GM19099 (cell line): Measurements from ENCODE around the gene HLA-DPB1.

Experiments
- POLR2A ChIP-seq: IDR thresholded peaks from 3 replicates; pipeline ENCODE4 v1.6.1; 2011; ENCODE audit warnings: low read depth; ENCODE audit not compliant: insufficient read length; ENCODE audit errors: extremely low read depth

Gene HLA-DPB1

DNA sequence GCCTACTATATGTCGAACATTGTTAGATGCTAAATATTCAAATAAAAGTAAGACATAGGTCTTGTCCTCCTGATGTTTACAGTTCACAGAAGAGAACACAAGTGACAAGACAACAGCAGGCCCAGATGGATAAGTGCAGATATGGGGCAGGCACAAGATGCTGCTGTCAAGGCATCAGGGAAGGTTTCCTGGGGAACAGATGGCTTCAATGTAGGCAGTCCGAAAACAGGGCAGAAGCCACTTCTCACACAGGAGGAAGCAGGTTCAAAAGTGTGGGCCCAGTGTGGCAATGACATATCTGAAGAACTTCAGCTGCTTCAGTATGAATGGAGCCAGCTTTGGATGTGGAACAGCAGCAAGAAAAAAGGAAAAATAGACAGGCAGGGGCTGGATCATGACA lies 32.5 kb downstream of the HLA-DPB1 start:
- TF ChIP-seq POLR2A: no peak

DNA sequence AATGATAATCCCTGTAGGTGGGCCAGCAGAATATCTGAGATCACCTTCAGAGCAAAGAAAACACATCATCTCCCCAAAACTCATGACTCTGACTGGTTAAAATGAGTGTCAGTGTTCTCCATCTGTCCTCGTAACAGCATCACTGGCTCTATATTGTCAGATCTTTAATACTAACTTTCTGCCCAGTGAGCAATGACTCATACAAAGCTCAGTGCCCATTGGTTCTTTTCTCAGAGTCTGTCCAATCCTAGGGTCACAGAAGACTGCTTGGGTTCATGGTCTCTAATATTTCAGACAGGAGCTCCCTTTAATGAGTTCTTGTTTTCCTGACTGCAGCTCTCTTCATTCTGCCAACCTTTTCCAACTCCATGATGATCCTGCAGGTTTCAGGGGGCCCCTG lies 36.4 kb downstream of the HLA-DPB1 start:
- no peak for TF ChIP-seq POLR2A

DNA sequence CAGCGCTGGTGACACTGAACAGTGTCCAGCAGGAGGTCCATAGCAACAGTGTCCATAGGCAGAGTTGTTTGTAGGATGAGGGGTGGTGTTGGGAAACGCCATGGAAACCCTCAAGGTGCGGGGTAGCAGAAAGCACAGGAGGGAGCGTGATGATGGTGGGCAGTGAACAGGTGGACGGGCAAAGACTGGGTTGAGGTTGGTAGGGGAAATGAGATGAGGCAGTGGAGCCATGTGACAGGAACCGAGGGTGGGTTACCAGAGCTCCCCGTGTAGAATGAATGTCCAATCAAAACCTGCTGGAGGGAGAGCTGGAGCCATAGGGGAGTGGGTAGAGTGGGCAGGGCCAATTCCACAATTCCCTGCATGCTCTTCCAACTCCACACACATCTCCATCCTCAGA lies 38.0 kb downstream of the HLA-DPB1 start:
- peak; percentile 24 for TF ChIP-seq POLR2A

DNA sequence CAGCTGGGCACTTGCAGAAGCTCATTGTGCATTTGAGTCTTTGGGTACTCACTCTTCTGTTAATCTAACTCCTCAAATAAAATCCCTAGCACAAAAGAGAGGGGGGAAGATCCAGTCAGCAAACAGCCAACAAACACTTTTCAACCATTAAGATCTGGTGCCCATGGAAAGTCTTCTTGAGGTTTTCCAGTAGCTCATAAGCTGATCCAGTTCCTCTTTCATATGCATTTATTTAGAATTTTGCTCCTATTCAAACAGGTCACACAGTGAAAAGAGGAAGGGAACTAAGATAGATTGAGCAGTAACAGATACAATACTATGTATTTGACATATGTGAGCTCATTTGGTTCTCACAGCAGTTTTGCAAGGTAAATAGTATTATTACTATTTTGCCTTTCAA lies 38.6 kb downstream of the HLA-DPB1 start:
- no peak for TF ChIP-seq POLR2A

DNA sequence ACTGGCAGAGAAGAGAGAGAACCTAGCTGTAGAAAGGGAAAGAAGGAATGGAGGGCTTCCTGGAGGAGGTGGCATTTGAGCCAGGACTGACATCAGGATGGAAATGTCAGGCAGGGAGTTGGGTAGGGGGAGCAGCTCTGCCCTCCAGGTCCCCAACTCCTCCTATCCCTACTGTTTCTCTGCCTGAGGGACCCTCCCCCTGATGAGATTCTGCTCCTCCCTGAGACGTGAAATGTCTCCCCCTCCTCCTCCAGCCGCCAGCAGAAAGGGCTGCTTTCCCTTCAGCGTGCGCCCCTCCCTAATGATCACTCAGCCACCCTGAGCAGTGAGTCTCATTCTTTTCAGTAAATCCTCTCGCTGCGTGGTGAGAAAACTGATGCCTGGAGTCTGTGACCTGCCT lies 40.6 kb downstream of the HLA-DPB1 start:
- no peak for TF ChIP-seq POLR2A

DNA sequence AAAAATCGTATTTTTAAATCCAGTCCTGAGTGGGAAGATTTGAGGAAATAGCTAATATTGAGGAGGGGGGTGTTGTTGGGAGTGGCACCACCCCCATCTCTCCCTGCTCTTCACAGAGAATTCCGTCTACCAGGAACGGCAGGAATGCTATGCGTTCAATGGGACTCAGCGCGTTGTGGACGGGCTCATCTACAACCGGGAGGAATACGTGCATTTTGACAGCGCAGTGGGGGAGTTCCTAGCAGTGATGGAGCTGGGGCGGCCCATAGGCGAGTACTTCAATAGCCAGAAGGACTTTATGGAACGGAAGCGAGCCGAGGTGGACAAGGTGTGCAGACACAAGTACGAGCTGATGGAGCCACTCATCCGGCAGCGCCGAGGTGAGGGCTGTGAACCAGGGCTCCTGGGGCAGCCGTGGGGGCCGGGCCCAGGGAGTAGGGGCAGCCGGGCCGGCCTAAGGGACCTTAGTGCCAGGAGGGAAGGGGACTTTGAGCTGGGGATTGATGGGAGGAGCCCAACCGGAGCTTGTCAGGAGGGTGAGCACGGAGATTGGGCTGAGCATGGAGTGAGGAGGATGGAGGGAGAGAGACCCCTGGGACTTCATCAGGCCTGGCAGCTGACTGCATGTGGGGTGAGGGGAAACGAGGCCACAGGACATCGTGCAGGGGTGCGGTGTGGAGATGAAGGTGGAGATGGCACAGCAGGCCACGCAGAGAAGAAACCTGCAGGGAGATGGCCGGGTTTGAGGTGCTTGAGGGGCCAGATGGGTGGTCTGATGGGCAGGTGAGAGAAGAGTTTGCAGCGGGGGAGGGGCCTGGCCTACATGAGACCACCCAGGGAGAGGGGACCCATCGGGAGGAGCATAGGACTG lies 41.3 kb downstream of the HLA-DPB1 start:
- no peak for TF ChIP-seq POLR2A

DNA sequence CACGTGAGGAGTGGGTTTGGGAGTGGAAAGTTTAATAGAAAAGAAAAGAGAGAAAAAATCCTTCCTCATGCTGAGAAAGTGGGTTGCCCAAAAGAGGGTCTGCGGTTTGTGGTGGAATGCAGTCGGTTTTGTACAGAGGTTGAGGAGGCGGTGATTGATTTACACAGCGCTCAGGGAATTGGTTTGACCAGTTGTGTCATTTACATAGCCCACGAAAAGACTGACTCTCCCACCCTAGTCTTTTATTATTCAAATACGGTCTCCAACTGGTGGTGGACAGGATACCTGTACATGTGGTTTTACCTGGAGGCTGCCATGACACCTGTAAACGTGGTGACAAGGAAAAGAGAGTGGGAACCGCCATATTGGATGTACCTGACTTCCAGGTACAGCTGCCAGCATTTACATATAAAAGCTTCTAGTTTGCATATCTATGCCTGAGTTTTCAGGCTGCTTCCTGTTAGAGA lies 42.1 kb downstream of the HLA-DPB1 start:
- no peak for TF ChIP-seq POLR2A

DNA sequence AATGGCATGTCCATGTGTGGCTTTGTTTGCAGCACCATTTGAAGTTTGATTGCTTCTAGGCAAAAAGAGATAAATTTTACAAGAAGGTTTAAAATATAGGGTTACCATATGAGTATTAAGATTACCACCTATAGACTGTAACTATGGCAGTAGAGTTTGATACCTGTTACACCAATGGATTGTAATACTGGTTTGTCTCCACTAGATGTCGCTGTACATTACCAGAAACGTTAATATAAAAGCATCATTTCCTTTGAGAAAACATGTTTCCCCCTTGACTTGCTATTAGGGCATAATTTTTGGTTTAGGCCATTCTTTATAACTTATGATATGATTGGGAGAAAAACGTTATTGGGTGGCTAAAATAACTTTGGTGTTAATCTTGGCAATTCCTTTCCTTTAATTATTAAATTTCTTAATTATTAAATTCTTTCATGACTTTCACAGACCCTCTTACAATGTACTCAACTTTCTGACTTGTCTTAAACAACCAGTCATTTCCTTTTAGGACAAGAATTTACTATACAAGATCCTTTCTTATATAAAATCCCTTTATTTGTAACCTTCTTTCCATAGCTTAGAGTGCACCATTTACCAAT lies 42.8 kb downstream of the HLA-DPB1 start:
- no peak for TF ChIP-seq POLR2A

DNA sequence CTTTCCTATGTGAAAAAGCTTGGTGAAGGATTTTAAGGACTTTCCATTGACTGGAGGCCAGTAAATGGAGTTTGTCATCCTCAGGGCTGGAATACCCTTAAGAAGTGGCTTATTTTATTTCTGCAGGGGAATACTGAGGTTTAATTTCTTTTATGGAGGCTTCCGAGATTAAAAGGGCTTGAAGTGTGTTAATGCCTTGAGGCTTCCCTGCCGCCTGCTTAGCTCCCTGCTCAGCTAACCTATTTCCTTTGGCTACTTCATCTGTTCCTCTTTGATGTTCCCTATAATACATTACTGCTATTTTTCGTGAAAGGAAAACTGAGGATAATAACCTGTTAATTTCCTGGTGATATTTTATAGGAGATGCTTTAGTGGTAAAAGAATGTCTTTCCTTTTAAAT lies 44.2 kb downstream of the HLA-DPB1 start:
- TF ChIP-seq POLR2A: no peak

DNA sequence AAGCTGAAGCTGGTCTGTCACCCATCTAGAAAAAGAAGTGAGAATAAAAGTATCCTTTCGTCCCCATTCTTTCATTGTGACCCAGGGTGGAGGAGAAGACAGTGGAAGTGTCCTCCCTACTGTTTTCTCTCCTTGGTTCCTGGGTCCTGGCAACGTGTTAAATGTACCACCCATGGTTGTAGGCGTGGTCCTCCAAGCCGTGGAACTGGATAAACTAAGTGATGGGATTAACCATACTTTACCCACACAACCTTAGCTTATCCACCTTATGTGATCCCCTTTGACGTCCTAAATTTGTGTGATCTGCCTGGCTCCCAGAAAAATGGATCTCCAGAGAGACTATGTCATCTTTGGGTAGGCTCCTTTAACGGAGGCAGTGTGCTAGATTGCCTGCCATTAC lies 47.4 kb downstream of the HLA-DPB1 start:
- no peak for TF ChIP-seq POLR2A

DNA sequence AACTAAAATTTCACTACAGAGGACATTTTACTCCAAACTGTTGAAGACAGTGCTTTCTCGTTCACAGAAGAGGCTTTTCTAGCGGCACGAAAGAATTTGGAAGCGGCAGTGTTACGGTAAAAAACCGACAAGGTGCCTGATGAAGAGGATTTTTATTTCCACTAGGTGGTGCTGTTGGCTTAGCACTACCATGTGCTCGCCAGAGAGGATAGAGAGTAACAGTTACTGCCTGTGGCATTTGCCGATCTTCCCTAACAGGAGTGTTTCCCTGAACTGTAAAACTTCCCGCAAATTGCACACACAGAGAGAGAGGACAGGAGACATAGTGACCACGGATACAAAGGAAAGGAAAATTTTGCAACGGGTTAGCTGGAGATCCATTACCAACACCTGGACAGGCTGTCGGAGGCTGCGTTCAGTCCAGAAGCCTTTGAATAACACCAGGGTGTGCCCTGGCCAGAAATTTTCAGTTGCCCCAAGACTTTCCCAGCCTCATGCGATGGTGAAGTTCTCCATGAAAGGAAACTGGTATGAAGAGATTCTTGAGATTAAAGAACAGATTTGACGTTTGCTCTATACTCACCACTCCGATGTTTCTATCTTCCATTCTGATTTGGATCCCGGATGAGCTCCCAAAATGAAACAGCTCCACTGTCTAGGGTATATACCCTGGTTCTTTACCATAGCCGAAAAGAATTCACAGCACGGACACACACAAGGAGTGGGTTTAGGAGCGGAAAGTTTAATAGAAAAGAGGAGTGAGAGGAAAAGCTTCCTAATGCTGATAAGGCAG lies 48.1 kb downstream of the HLA-DPB1 start:
- TF ChIP-seq POLR2A: no peak

DNA sequence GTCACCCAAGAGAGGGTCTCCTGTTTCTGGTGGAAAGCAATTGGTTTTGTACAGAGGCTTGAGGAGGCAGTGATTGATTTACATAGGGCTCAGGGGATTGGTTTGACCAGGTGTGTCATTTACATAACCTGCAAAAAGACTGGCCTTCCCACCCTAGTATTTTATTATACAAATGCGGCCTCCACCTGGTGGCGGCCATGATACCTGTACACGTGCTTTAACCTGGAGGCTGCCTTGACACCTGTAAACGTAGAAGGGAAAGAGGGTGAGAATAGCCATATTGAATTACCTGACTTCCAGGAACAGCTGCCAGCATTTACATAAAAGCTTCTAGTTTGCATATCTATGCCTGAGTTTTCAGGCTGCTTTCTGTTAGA lies 48.7 kb downstream of the HLA-DPB1 start:
- no peak for TF ChIP-seq POLR2A

DNA sequence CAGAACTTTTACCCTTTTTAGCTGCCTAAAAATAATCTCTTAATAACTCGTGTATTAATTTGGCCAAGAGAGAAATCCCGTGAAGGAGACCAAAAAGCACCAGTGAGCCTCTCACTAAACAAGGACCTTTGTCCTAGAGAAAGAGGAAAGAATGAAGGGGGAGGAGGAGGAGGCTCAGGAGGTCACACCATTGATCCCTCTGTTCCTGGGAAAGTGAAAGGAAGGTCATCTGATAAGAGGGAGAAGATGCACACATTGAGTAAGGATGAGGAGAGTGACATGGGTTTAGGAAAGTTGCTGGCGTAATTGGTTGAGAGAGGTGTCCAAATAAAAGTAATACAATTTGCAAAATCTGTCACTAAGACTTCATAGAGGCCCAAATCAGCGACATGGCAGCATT lies 49.2 kb downstream of the HLA-DPB1 start:
- TF ChIP-seq POLR2A: no peak

DNA sequence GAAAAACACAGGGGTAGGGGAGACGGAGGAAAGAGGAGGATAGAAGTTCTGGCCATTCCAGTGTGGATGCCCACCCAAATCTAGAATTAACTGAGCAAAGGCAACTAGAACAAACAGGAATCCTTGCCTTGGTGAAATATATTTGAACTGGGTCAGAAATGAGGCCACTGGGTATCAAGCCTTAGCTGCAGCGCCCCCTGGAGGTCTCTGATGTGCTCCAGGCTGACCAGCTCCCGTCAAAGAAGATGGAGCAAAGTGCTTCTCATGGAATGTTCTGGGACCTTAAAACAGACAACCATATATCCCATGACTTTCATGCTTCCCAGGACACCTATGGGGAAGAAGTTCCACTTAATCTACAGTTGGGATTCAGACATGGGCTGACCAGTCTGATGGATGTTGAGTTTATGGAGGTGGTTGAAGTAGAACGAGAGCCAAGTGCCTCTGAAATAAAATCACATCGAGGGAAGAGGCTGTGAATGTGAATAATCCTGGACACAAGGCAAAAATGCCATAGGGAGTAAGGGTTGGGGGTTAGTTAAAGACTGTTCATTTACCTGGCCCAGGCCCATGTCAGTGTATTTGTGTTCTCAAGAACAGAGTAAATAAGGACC lies 50.4 kb downstream of the HLA-DPB1 start:
- TF ChIP-seq POLR2A: no peak

DNA sequence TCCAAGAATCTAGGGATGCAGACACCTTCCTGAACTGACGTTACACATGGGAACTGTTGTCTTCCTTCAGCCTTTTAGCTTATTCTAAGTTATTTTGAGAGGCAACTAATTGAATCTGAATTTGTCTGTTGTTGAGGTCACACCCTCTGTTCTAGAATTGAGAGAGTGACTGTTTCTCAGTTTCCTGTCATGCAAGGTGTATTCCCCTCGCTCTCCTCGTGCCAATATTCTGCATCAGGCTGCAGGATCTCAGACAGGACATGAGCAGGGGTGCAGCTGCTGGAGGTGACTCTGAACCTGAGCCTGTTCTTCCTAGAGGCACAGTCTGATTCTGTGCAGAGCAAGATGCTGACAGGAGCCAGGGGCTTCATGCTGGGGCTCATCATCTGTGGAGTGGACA lies 52.5 kb downstream of the HLA-DPB1 start:
- no peak for TF ChIP-seq POLR2A
